ENCODE measurements around the gene BCL11A. TPM values are rescaled to one million over a fixed set of nuclear protein-coding genes. Genes with fewer than 3 reads are reported as not detected.

Gene BCL11A
- total RNA-seq, 2 experiments from 2014 or later: not detected

DNA sequence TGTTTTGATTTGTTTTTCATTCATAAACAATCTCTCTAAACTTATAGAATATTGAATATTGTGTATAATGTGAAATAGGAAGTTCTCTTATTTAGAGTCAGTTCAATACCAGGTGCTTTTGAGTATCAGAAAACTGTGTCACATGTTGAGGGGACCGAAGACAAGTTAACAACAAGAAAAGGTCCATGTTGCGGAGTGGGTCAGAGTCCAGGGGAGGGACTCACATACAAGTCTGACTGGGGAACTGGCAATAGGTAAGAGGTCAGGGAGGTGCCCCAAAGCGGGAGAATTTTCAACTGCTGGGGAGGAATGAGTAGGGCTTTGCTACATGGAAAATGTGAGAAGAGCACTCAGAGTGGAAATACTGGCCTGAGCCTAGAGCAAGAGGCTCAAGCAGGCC is 19.8 kb upstream of the BCL11A start:
- no peaks in the 10 kb centered on the region for H3K9me3 Mint-ChIP-seq
- DNase-seq: no peak
- CTCF ChIA-PET: no interaction called here
- no peak overlapping the region for H3K4me3 Mint-ChIP-seq
- H3K27ac Mint-ChIP-seq: no peak overlapping the region
- peaks cover 3% of the 10 kb centered on the region for H3K4me1 Mint-ChIP-seq
- H3K36me3 Mint-ChIP-seq (ENCODE audit: low read depth): no peaks in the 10 kb centered on the region
- POLR2A ChIA-PET: no interaction called here
- H3K27me3 Mint-ChIP-seq: peaks cover 21% of the 10 kb centered on the region

GRCh38 chr2:60570251-60570650 is 16.8 kb upstream of the BCL11A start:
- Mint-ChIP-seq H3K4me3 (no peak overlapping the region), H3K36me3 (ENCODE audit: low read depth) (no peaks in the 10 kb centered on the region)
- POLR2A ChIA-PET: no interaction called here

GRCh38 chr2:60569680-60570111 is 16.2 kb upstream of the BCL11A start:
- DNase-seq: no peak
- Mint-ChIP-seq H3K27ac (no peak overlapping the region), H3K4me1 (peaks cover 3% of the 10 kb centered on the region), H3K27me3 (peaks cover 41% of the 10 kb centered on the region), H3K9me3 (no peaks in the 10 kb centered on the region), H3K36me3 (ENCODE audit: low read depth) (no peaks in the 10 kb centered on the region), H3K4me3 (no peak overlapping the region)
- POLR2A ChIA-PET: no interaction called here
- CTCF ChIA-PET: interaction anchor here (1.6 to 4.6 kb wide), 5 partner anchors 9 to 14 kb away, joined by 5 to 28 read pairs (median 15); no protein-coding TSS in a partner anchor

More at GRCh38 chr2:60570251-60570650, 16.8 kb upstream of the BCL11A start:
- peaks cover 37% of the 10 kb centered on the region for H3K27me3 Mint-ChIP-seq
- no peaks in the 10 kb centered on the region for H3K9me3 Mint-ChIP-seq
- CTCF ChIA-PET: interaction anchor here (1.2 to 4.3 kb wide), 5 partner anchors 9 to 15 kb away, joined by 3 to 16 read pairs (median 6); no protein-coding TSS in a partner anchor
- H3K4me1 Mint-ChIP-seq: peaks cover 3% of the 10 kb centered on the region
- no peak for DNase-seq
- H3K27ac Mint-ChIP-seq: no peak overlapping the region

DNA sequence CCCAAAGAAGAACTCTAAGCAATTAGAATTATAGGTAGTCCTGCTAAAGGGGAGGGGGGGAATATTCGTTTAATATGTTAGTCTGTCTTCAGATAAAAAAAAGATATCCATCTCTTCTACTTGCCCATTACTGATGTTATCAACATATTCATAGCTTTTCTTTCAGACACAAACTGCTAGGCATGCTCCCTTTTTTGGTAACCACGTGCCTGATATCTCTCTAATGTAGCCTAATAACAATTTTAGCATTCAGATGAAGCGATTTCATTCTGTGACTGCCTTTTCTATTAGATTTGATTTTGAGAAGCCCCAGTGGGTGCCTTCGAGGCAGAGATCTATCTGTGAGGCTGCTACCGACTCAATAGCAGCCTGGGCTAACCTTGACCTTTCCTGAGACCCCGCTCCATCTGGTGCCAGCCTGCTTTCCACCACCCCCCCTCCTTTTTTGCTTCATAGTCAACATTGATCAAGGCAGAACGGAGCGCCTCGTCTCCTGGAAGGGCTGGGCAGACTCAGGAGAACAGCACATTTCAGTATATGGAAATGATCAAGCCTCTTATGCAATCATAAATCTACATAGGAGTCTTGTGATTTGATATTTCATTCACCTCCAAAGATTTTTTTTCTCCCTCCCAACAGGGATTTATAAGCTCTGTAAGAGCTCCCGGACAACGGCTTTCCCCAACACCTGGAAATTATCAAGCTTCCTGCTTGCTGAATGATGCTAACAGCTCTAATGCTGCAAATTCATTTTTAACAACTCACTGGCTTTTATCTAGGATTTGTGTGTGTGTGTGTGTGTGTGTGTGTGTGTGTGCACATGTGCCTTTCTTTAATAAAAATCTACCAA is 14.7 kb upstream of the BCL11A start:
- peaks cover 3% of the 10 kb centered on the region for H3K4me1 Mint-ChIP-seq
- ChIA-PET CTCF (interaction anchor here (0.7 to 4.6 kb wide), 3 partner anchors 8 to 23 kb away, joined by 3 to 28 read pairs (median 16); no protein-coding TSS in a partner anchor), POLR2A (no interaction called here)
- no peak overlapping the region for H3K4me3 Mint-ChIP-seq
- no peak for DNase-seq
- H3K36me3 Mint-ChIP-seq (ENCODE audit: low read depth): no peaks in the 10 kb centered on the region
- no peak overlapping the region for H3K27ac Mint-ChIP-seq
- peaks cover 44% of the 10 kb centered on the region for H3K27me3 Mint-ChIP-seq
- no peaks in the 10 kb centered on the region for H3K9me3 Mint-ChIP-seq

- CTCF ChIA-PET: interaction anchor here (1.5 to 4.6 kb wide), 2 partner anchors 15 to 21 kb away, joined by 5 to 28 read pairs; no protein-coding TSS in a partner anchor
Observed at GRCh38 chr2:60567096-60567495, 13.6 kb upstream of the BCL11A start.

DNA sequence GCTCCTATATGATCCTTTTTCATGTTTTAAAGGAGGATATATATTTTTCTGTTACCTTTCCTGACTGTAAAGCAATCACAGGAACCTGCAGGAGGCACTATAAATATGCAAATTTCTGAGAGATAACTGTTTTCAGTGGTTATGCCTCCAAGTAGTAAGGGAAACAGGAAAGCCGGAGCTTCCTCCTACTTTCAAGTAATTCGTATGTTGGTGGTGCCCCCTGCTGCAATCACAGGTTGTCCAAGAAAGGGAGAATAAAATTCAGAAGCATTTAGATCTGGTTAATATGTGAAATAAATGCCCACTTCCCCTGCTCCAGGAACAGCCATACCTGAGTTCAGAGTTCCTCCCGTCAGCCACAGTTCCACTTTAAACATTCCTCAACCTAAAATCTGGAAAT is 12.0 kb upstream of the BCL11A start:
- Mint-ChIP-seq H3K9me3 (no peaks in the 10 kb centered on the region), H3K27ac (no peak overlapping the region), H3K4me3 (no peak overlapping the region), H3K36me3 (ENCODE audit: low read depth) (no peaks in the 10 kb centered on the region), H3K27me3 (peaks cover 49% of the 10 kb centered on the region), H3K4me1 (peaks cover 3% of the 10 kb centered on the region)
- ChIA-PET CTCF (interaction anchor here (1.3 to 4.6 kb wide), 3 partner anchors 15 to 19 kb away, joined by 4 to 28 read pairs (median 5); no protein-coding TSS in a partner anchor), POLR2A (no interaction called here)
- DNase-seq: no peak

More at GRCh38 chr2:60567096-60567495, 13.6 kb upstream of the BCL11A start:
- no peaks in the 10 kb centered on the region for H3K9me3 Mint-ChIP-seq
- peaks cover 3% of the 10 kb centered on the region for H3K4me1 Mint-ChIP-seq
- DNase-seq: no peak
- POLR2A ChIA-PET: no interaction called here
- H3K4me3 Mint-ChIP-seq: no peak overlapping the region
- no peaks in the 10 kb centered on the region for H3K36me3 Mint-ChIP-seq (ENCODE audit: low read depth)
- no peak overlapping the region for H3K27ac Mint-ChIP-seq
- H3K27me3 Mint-ChIP-seq: peaks cover 42% of the 10 kb centered on the region

DNA sequence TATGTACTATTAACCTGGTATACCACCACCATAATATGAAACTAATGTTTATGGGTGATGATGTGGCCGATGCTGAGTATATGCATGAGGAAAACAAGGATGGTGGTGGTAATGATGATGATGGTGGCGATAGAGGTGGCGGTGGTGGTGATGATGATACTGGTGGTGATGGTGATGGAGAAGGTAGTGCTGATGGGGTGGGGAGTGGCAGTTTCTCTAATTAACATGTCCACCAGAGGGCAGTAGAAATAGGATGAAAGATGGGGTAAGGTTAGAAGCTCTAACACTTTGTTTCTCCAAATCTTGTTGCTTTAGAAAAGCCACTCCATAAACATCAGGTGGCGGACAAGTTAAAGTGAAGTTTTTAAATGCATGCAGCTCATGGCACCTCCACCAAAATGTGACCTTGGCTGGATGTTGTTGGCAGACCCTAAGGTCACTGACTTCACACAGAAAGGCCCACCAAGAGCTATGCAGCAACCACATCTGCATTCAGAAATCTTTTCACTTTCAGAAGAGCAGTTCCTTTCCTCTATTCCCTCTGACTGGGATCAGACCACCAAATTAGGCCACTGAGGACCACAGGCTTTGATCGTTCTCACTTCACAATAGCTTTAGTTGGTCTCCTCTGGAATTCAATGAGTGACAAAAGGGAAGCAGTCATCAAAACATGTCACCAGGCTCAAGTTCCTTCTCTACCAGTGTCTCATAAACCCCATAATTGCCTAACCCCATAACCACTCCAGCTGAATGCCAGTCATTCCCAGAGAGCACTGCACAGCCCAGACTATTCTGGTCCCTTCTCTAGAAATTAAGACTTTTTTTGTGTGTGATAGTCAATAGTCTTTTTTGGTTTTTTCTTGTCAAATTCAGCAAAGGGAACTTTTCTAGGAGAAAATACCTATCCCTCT is 7.5 kb upstream of the BCL11A start:
- Mint-ChIP-seq H3K36me3 (ENCODE audit: low read depth) (no peaks in the 10 kb centered on the region), H3K4me1 (peaks cover 5% of the 10 kb centered on the region), H3K4me3 (no peak overlapping the region), H3K9me3 (no peaks in the 10 kb centered on the region), H3K27me3 (peaks cover 74% of the 10 kb centered on the region), H3K27ac (no peak overlapping the region)
- no peak for DNase-seq
- POLR2A ChIA-PET: no interaction called here
- CTCF ChIA-PET: interaction anchor here (0.7 to 6.8 kb wide), 11 partner anchors 9 to 114 kb away, joined by 3 to 57 read pairs (median 3); no protein-coding TSS in a partner anchor

GRCh38 chr2:60559880-60560279 is 6.4 kb upstream of the BCL11A start:
- H3K9me3 Mint-ChIP-seq: no peaks in the 10 kb centered on the region
- no peak for DNase-seq
- POLR2A ChIA-PET: no interaction called here
- H3K27ac Mint-ChIP-seq: no peak overlapping the region
- H3K27me3 Mint-ChIP-seq: peaks cover 77% of the 10 kb centered on the region
- peaks cover 15% of the 10 kb centered on the region for H3K4me1 Mint-ChIP-seq
- H3K36me3 Mint-ChIP-seq (ENCODE audit: low read depth): no peaks in the 10 kb centered on the region
- H3K4me3 Mint-ChIP-seq: no peak overlapping the region
- CTCF ChIA-PET: interaction anchor here (1.4 to 6.8 kb wide), 4 partner anchors 10 to 23 kb away, joined by 3 to 57 read pairs (median 10); no protein-coding TSS in a partner anchor

GRCh38 chr2:60558536-60558935 is 5.1 kb upstream of the BCL11A start:
- Mint-ChIP-seq H3K4me3 (no peak overlapping the region), H3K9me3 (no peaks in the 10 kb centered on the region), H3K27ac (no peak overlapping the region), H3K4me1 (peaks cover 15% of the 10 kb centered on the region), H3K27me3 (peaks cover 75% of the 10 kb centered on the region), H3K36me3 (ENCODE audit: low read depth) (no peaks in the 10 kb centered on the region)
- ChIA-PET CTCF (interaction anchor here (0.7 to 6.8 kb wide), 3 partner anchors 9 to 59 kb away, joined by 4 to 57 read pairs (median 4); no protein-coding TSS in a partner anchor), POLR2A (no interaction called here)
- DNase-seq: no peak

GRCh38 chr2:60557486-60557864 is 4.0 kb upstream of the BCL11A start:
- H3K27ac Mint-ChIP-seq: no peak overlapping the region
- peaks cover 20% of the 10 kb centered on the region for H3K4me1 Mint-ChIP-seq
- peaks cover 77% of the 10 kb centered on the region for H3K27me3 Mint-ChIP-seq
- no peak overlapping the region for H3K4me3 Mint-ChIP-seq
- DNase-seq: no peak
- POLR2A ChIA-PET: no interaction called here
- H3K36me3 Mint-ChIP-seq (ENCODE audit: low read depth): no peaks in the 10 kb centered on the region
- CTCF ChIA-PET: interaction anchor here (1.7 kb wide), 1 partner anchor 18 kb away, joined by 5 read pairs; no protein-coding TSS in a partner anchor
- H3K9me3 Mint-ChIP-seq: no peaks in the 10 kb centered on the region

DNA sequence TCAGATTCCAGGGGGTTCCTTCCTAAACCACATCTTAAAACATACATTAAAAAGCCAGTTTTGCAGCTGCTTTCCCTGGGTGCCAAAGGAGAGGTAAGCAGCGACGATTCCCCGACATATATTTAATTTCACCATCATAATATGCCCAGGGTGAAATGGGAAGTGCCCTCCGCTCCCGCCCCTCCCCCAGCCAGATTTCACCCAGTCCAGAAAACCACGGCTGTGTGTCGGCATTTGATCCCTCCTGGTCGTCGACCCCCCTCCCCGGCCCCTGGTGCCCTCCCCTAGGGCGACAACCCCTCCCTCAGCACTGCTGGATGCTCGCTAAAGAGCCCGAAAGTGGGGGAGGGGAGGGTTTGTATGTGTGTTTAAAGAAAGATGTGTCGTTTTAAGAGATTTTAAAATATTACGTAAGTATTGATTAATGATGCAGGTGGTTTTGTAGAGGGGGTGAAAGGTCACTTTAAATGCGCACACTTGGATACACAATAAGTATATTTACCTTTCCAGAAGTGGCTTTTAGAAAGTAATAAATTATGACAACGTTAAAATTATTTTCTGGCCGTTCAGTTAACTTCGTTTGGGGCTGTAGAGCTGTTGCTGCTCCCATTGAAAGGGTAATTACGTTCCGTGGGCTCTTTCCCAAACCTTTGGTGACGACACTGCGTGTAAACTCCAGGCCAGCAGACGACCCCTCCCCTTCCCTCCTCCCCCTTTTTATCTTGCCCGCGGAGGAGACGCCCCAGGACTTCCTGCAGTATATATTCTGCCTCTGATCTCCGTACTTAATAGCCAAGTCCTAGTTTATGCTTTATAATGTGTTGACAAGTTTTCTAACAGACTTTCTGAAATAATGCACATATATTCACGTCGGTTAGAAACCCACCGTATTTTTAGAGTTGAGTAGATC is 3.4 kb upstream of the BCL11A start:
- peaks cover 80% of the 10 kb centered on the region for H3K27me3 Mint-ChIP-seq
- DNase-seq: no peak
- H3K9me3 Mint-ChIP-seq: no peaks in the 10 kb centered on the region
- ChIA-PET POLR2A (no interaction called here), CTCF (interaction anchor here (1.6 to 1.7 kb wide), 2 partner anchors 19 to 25 kb away, joined by 5 to 9 read pairs; no protein-coding TSS in a partner anchor)
- H3K27ac Mint-ChIP-seq: no peak overlapping the region
- peaks cover 2% of the 10 kb centered on the region for H3K36me3 Mint-ChIP-seq (ENCODE audit: low read depth)
- no peak overlapping the region for H3K4me3 Mint-ChIP-seq
- peaks cover 23% of the 10 kb centered on the region for H3K4me1 Mint-ChIP-seq

DNA sequence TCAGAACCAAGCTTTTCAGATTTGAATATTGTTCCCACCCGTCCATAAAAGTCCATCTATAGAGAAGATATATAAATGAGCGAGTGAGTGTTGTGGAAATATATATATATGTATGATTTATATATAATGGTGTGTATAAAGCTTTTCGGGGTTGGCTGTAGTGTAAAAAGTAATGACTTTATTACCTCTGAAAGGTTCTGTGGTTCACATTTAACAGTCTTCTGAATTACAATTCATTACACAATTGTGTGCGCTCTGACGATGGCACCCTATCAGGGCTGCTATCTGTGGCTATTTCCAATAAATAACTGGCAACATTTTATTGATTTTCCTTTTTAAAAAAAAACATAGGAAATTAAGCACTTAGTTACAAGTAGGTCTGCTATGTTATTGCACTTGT is 2.7 kb upstream of the BCL11A start:
- H3K9me3 Mint-ChIP-seq: no peaks in the 10 kb centered on the region
- no peak overlapping the region for H3K27ac Mint-ChIP-seq
- peaks cover 79% of the 10 kb centered on the region for H3K27me3 Mint-ChIP-seq
- ChIA-PET POLR2A (no interaction called here), CTCF (interaction anchor here (1.6 to 1.7 kb wide), 2 partner anchors 19 to 26 kb away, joined by 5 to 9 read pairs; no protein-coding TSS in a partner anchor)
- H3K4me1 Mint-ChIP-seq: peaks cover 26% of the 10 kb centered on the region
- H3K4me3 Mint-ChIP-seq: no peak overlapping the region
- peaks cover 2% of the 10 kb centered on the region for H3K36me3 Mint-ChIP-seq (ENCODE audit: low read depth)
- DNase-seq: no peak
